DND-41 (cell line): ENCODE results near the gene TOM1.

Experiments
- ATAC-seq: fragments of 200-7000 bp; cut with Tn5 transposase; 3 replicates; pipeline ENCODE4 v1.9.1; 2021; ENCODE audit warnings: low read depth; ENCODE audit not compliant: insufficient read depth
- DNase-seq: peaks from one replicate; pipeline ENCODE4 v3.0.0-alpha.2; 2020
- H2AFZ ChIP-seq: 2 replicates; pipeline ENCODE4 v1.6.0; 2012; ENCODE audit warnings: low read depth, low read length
- H3K27ac ChIP-seq: 2 replicates; pipeline ENCODE4 v1.5.1; 2012; ENCODE audit warnings: low read length, inconsistent platforms
- H3K27me3 ChIP-seq: fragments of 200-600 bp; sonication (generic); 2 replicates; pipeline ENCODE4 v1.6.0; 2012; ENCODE audit warnings: low read length, mild to moderate bottlenecking, inconsistent platforms; ENCODE audit not compliant: insufficient read depth, poor library complexity
- H3K36me3 ChIP-seq: 2 replicates; pipeline ENCODE4 v1.5.1; 2012; ENCODE audit warnings: low read length, inconsistent platforms; ENCODE audit not compliant: insufficient read depth
- H3K4me1 ChIP-seq: 2 replicates; pipeline ENCODE4 v1.5.1; 2012; ENCODE audit warnings: mild to moderate bottlenecking, low read length; ENCODE audit not compliant: insufficient read depth
- H3K4me2 ChIP-seq: 2 replicates; pipeline ENCODE4 v1.6.0; 2012; ENCODE audit warnings: mild to moderate bottlenecking, moderate library complexity, low read length, inconsistent platforms; ENCODE audit not compliant: insufficient read depth
- H3K4me3 ChIP-seq, 2 experiments: fragments of 200-600 bp in 1 of 2; shearing (Covaris generic) in 1 of 2; 2 replicates each; pipeline ENCODE4 v1.5.1; 2012 to 2016; ENCODE audit warnings: inconsistent platforms in 2 of 2, low read length in 2 of 2, mild to moderate bottlenecking in 2 of 2, low read depth in 1 of 2, moderate library complexity in 1 of 2
- H3K79me2 ChIP-seq: 2 replicates; pipeline ENCODE4 v1.6.0; 2012; ENCODE audit warnings: low read length, inconsistent platforms; ENCODE audit not compliant: insufficient read depth
- H3K9ac ChIP-seq: 2 replicates; pipeline ENCODE4 v1.6.0; 2012; ENCODE audit warnings: low read depth, mild to moderate bottlenecking, inconsistent platforms, low read length, moderate library complexity
- H3K9me3 ChIP-seq: 2 replicates; pipeline ENCODE4 v1.5.1; 2012; ENCODE audit warnings: low read length, moderate library complexity, mild to moderate bottlenecking, inconsistent platforms; ENCODE audit not compliant: insufficient read depth, severe bottlenecking
- H4K20me1 ChIP-seq: 2 replicates; pipeline ENCODE4 v1.6.0; 2012; ENCODE audit warnings: low read length; ENCODE audit not compliant: insufficient read depth
- CTCF ChIP-seq: IDR thresholded peaks from 2 replicates; pipeline ENCODE4 v1.5.1; 2012; ENCODE audit warnings: borderline replicate concordance, low read length, moderate library complexity, mild to moderate bottlenecking; ENCODE audit not compliant: poor library complexity, severe bottlenecking; ENCODE audit errors: extremely low read depth
- EZH2 ChIP-seq: IDR thresholded peaks from 3 replicates; pipeline ENCODE4 v1.6.1; 2012; ENCODE audit warnings: borderline replicate concordance, low read depth, mild to moderate bottlenecking, moderate library complexity, low read length, inconsistent platforms; ENCODE audit not compliant: severe bottlenecking

TOM1 gene

GRCh38 chr22:35257002-35257320 lies 42.7 kb upstream of the TOM1 start:
- peak overlapping the region; percentile 86 for H3K27ac ChIP-seq

GRCh38 chr22:35257321-35258190 lies 42.1 kb upstream of the TOM1 start, which contains the start of gene HMGXB4:
Gene HMGXB4, plus strand, starts transcription at chr22:35257493. Its CDS starts 4,898 bp downstream, at chr22:35262391.
- Histone ChIP-seq H3K27ac (peak within 1 kb of the TSS; percentile 86), H3K36me3 (peaks cover 25% of the 10 kb centered on the region), H3K9me3 (no peaks in the 10 kb centered on the region), H2AFZ (peak within 1 kb of the TSS; percentile 95), H3K4me2 (peak within 1 kb of the TSS; percentile 79), H3K9ac (peak within 1 kb of the TSS; percentile 84), H3K27me3 (no peaks in the 10 kb centered on the region), H3K79me2 (peaks cover 57% of the 10 kb centered on the region), H4K20me1 (peaks cover 6% of the 10 kb centered on the region), H3K4me1 (peaks cover 35% of the 10 kb centered on the region), H3K4me3 (peak within 1 kb of the TSS; percentile 69 to 85)
- DNase-seq (peak; percentile 88), ATAC-seq (peak; percentile 91)
- TF ChIP-seq CTCF (peak; percentile 20), EZH2 (no peak)

More at GRCh38 chr22:35257002-35257320, 42.7 kb upstream of the TOM1 start:
- H2AFZ ChIP-seq = peak overlapping the region; percentile 95
- no peaks in the 10 kb centered on the region for H3K27me3 ChIP-seq
- peaks cover 19% of the 10 kb centered on the region for H3K36me3 ChIP-seq
- peak overlapping the region; percentile 79 for H3K4me2 ChIP-seq
- ATAC-seq (peak; percentile 33), DNase-seq (no peak)
- H3K9ac ChIP-seq = peak overlapping the region; percentile 84
- H3K4me1 ChIP-seq = peaks cover 35% of the 10 kb centered on the region
- no peaks in the 10 kb centered on the region; the same call in 1 of the 2 replicates for H4K20me1 ChIP-seq
- TF ChIP-seq EZH2 = no peak
- TF ChIP-seq CTCF = no peak
- no peaks in the 10 kb centered on the region for H3K9me3 ChIP-seq
- H3K79me2 ChIP-seq = peaks cover 51% of the 10 kb centered on the region
- H3K4me3 ChIP-seq = peak overlapping the region; percentile 69 to 85

GRCh38 chr22:35258191-35258988 lies 41.3 kb upstream of the TOM1 start:
- peaks cover 35% of the 10 kb centered on the region for H3K4me1 ChIP-seq
- peaks cover 33% of the 10 kb centered on the region for H3K36me3 ChIP-seq
- H3K27ac ChIP-seq = peak overlapping the region; percentile 86
- H3K9ac ChIP-seq = peak overlapping the region; percentile 84
- no peaks in the 10 kb centered on the region for H3K27me3 ChIP-seq
- peaks cover 61% of the 10 kb centered on the region for H3K79me2 ChIP-seq
- TF ChIP-seq EZH2 = no peak
- no peak for TF ChIP-seq CTCF
- DNase-seq (no peak), ATAC-seq (0 out of 3 replicates have a peak, but pooled peaks have one; percentile 8)
- H3K4me3 ChIP-seq = peak overlapping the region; percentile 69 to 85
- H3K4me2 ChIP-seq = peak overlapping the region; percentile 79
- H3K9me3 ChIP-seq = no peaks in the 10 kb centered on the region
- H2AFZ ChIP-seq = peak overlapping the region; percentile 95
- peaks cover 7% of the 10 kb centered on the region for H4K20me1 ChIP-seq
